Progenitor cell of endocrine pancreas (in vitro differentiated cells): ENCODE measurements around the gene HEXIM2. TPM values are rescaled to one million over a fixed set of nuclear protein-coding genes. Genes with fewer than 3 reads are reported as not detected.
A peak's percentile ranks its signal among the peaks of the same experiment; 100 is the strongest.
"Not testable (repeated sequence)": the region's sequence is repeated elsewhere in the genome, so short reads cannot be mapped to it uniquely, and the experiment has no call there.

Experiments
- DNase-seq: peaks from one replicate; pipeline ENCODE4 v3.0.0; 2021; ENCODE audit warnings: low spot score; ENCODE audit not compliant: unreplicated experiment
- H3K27ac Mint-ChIP-seq: 2 replicates; pipeline ENCODE4 v1.8.0; 2021; ENCODE audit warnings: mild to moderate bottlenecking, moderate library complexity, mixed read lengths
- H3K27me3 Mint-ChIP-seq: 2 replicates; pipeline ENCODE4 v1.8.0; 2021; ENCODE audit warnings: mixed read lengths
- H3K36me3 Mint-ChIP-seq: 2 replicates; pipeline ENCODE4 v1.8.0; 2022; ENCODE audit warnings: mixed read lengths; ENCODE audit not compliant: insufficient read depth
- H3K4me1 Mint-ChIP-seq: 2 replicates; pipeline ENCODE4 v1.8.0; 2021; ENCODE audit warnings: low read depth, mixed read lengths
- H3K4me3 Mint-ChIP-seq: 2 replicates; pipeline ENCODE4 v1.8.0; 2021; ENCODE audit warnings: low read depth, mild to moderate bottlenecking, moderate library complexity, mixed read lengths
- H3K9me3 Mint-ChIP-seq: 2 replicates; pipeline ENCODE4 v1.8.0; 2021; ENCODE audit warnings: low read depth, mixed read lengths
- microRNA-seq: library from miRNA; unstranded; fragments of <30 nt; microRNA quantifications from one replicate; pipeline ENCODE4 v1.1.0, GENCODE V29; 2020; ENCODE audit warnings: borderline number of aligned reads; ENCODE audit not compliant: unreplicated experiment
- total RNA-seq: library from RNA; stranded (reverse); gene quantifications from 2 replicates; pipeline ENCODE4 v1.2.1, GENCODE V29; 2021
- TF ChIP-seq, protein P1 (sequence below): fragments of 200-600 bp; sonication (generic); IDR thresholded peaks from one replicate; pipeline ENCODE4 v1.5.0; 2021; ENCODE audit warnings: antibody characterized with exemption, mild to moderate bottlenecking; ENCODE audit not compliant: unreplicated experiment

The HEXIM2 gene
- total RNA-seq, 1 donor from 2014 or later: 11.9 TPM

GRCh38 chr17:45201457-45201856 is 39.8 kb downstream of the HEXIM2 start:
- DNase-seq: no peak
- H3K27me3 Mint-ChIP-seq: peaks cover 4% of the 10 kb centered on the region
- no peaks in the 10 kb centered on the region for H3K36me3 Mint-ChIP-seq
- no peak overlapping the region for H3K4me3 Mint-ChIP-seq
- no peak overlapping the region for H3K27ac Mint-ChIP-seq
- no peaks in the 10 kb centered on the region for H3K9me3 Mint-ChIP-seq
- TF ChIP-seq, protein P1, sequence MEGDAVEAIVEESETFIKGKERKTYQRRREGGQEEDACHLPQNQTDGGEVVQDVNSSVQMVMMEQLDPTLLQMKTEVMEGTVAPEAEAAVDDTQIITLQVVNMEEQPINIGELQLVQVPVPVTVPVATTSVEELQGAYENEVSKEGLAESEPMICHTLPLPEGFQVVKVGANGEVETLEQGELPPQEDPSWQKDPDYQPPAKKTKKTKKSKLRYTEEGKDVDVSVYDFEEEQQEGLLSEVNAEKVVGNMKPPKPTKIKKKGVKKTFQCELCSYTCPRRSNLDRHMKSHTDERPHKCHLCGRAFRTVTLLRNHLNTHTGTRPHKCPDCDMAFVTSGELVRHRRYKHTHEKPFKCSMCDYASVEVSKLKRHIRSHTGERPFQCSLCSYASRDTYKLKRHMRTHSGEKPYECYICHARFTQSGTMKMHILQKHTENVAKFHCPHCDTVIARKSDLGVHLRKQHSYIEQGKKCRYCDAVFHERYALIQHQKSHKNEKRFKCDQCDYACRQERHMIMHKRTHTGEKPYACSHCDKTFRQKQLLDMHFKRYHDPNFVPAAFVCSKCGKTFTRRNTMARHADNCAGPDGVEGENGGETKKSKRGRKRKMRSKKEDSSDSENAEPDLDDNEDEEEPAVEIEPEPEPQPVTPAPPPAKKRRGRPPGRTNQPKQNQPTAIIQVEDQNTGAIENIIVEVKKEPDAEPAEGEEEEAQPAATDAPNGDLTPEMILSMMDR: no peak
- H3K4me1 Mint-ChIP-seq: peaks cover 9% of the 10 kb centered on the region

DNA sequence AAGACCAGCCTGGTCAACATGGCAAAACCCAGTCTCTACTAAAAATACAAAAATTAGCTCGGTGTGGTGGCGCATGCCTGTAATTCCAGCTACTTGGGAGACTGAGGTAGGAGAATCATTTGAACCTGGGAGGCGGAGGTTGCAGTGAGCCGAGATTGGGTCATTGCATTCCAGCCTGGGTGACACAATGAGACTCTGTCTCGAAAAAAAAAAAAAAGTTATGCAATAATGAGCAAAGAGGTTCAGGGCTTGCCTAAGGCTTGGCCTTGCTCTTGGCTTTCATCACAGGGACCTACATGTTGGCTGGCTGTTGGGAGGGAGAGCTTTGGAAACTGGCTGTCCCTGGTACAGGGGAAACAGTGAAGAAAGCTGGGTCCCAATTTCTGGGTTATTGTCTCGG is 40.2 kb downstream of the HEXIM2 start:
- H3K4me3 Mint-ChIP-seq, H3K36me3 Mint-ChIP-seq, H3K27me3 Mint-ChIP-seq, DNase-seq, H3K4me1 Mint-ChIP-seq, H3K9me3 Mint-ChIP-seq, H3K27ac Mint-ChIP-seq: not testable (repeated sequence)

- no peaks in the 10 kb centered on the region for H3K4me1 Mint-ChIP-seq
- peak overlapping the region; percentile 33 for H3K27ac Mint-ChIP-seq
- H3K36me3 Mint-ChIP-seq: no peaks in the 10 kb centered on the region
- no peaks in the 10 kb centered on the region for H3K9me3 Mint-ChIP-seq
- TF ChIP-seq, protein P1: peak; percentile 94
- H3K4me3 Mint-ChIP-seq: peak overlapping the region; percentile 24
- DNase-seq: peak; percentile 86
- peaks cover 54% of the 10 kb centered on the region for H3K27me3 Mint-ChIP-seq
Observed at GRCh38 chr17:45218895-45219661, 57.4 kb downstream of the HEXIM2 start.

Small RNA genes lying within 50 kb of the gene (microRNA-seq; reads per million reads assigned to microRNA genes)
- gene MIR6784: not detected

Other genes starting within 250 kb of the HEXIM2 start
- gene GFAP, start 246.4 kb upstream of the HEXIM2 start, total RNA-seq: not detected in 2 replicates
- gene KIF18B, start 214.1 kb upstream of the HEXIM2 start, total RNA-seq: 27.7 and 32.2 TPM in 2 replicates
- 36.2 and 37.0 TPM in 2 replicates for gene C1QL1, start 193.6 kb upstream of the HEXIM2 start, total RNA-seq
- gene DCAKD, start 110.2 kb upstream of the HEXIM2 start, total RNA-seq: 65.0 and 68.1 TPM in 2 replicates
- gene NMT1, start 100.6 kb upstream of the HEXIM2 start, total RNA-seq: 97.4 and 98.7 TPM in 2 replicates
- 23.4 and 26.7 TPM in 2 replicates for gene PLCD3, start 29.4 kb upstream of the HEXIM2 start, total RNA-seq
- 14.1 and 15.7 TPM in 2 replicates for gene ACBD4, start 26.2 kb upstream of the HEXIM2 start, total RNA-seq
- 32.9 and 33.3 TPM in 2 replicates for gene HEXIM1, start 13.4 kb upstream of the HEXIM2 start, total RNA-seq
- 3.2 and 3.3 TPM in 2 replicates for gene FMNL1, start 60.0 kb downstream of the HEXIM2 start, total RNA-seq
- 0.24 TPM in 1 of 2 replicates, not detected in the other for gene SPATA32, start 100.2 kb downstream of the HEXIM2 start, total RNA-seq
- 7.8 and 8.7 TPM in 2 replicates for gene MAP3K14, start 155.1 kb downstream of the HEXIM2 start, total RNA-seq